Fibroblast of lung (primary cell): ENCODE measurements around the gene EPHB6. TPM values are rescaled to one million over a fixed set of nuclear protein-coding genes. Genes with fewer than 3 reads are reported as not detected.
A peak's percentile ranks its signal among the peaks of the same experiment; 100 is the strongest.

Experiments
- DNase-seq, 2 donors: peaks; one replicate each; pipeline versions ENCODE4 v3.0.0 to v3.0.0-alpha.2; 2010; ENCODE audit warnings: low read depth in 2 of 2
- H2AFZ ChIP-seq: 2 replicates; pipeline ENCODE4 v1.5.1; 2012; ENCODE audit warnings: low read length, control low read depth, inconsistent platforms
- H3K27ac ChIP-seq: 2 replicates; pipeline ENCODE4 v1.5.1; 2011; ENCODE audit warnings: low read length, control low read depth; ENCODE audit not compliant: insufficient read depth
- H3K27me3 ChIP-seq: 2 replicates; pipeline ENCODE4 v1.5.1; 2011; ENCODE audit warnings: mild to moderate bottlenecking, low read length; ENCODE audit not compliant: control insufficient read depth, insufficient read depth
- H3K36me3 ChIP-seq: 2 replicates; pipeline ENCODE4 v1.5.1; 2011; ENCODE audit warnings: low read length; ENCODE audit not compliant: control insufficient read depth, insufficient read depth
- H3K4me1 ChIP-seq: 2 replicates; pipeline ENCODE4 v1.5.1; 2011; ENCODE audit warnings: low read length; ENCODE audit not compliant: control insufficient read depth, insufficient read depth; ENCODE audit errors: extremely low read depth
- H3K4me2 ChIP-seq: 2 replicates; pipeline ENCODE4 v1.5.1; 2011; ENCODE audit warnings: low read length, control low read depth; ENCODE audit not compliant: insufficient read depth; ENCODE audit errors: extremely low read depth
- H3K4me3 ChIP-seq, 4 experiments: fragments of 200-600 bp in 1 of 4; sonication (generic) in 1 of 4; replicated peaks in 1 of 4; 2 replicates each; pipeline ENCODE4 v1.5.1; 2011 to 2016; ENCODE audit warnings: low read length in 4 of 4, low read depth in 3 of 4, mild to moderate bottlenecking in 3 of 4, control low read depth in 2 of 4, inconsistent platforms in 1 of 4, mixed read lengths in 1 of 4; ENCODE audit not compliant: insufficient read depth in 1 of 4; ENCODE audit errors: control extremely low read depth in 1 of 4
- H3K79me2 ChIP-seq: 2 replicates; pipeline ENCODE4 v1.5.1; 2012; ENCODE audit warnings: mild to moderate bottlenecking, low read length, inconsistent platforms; ENCODE audit not compliant: control insufficient read depth, insufficient read depth
- H3K9ac ChIP-seq: 2 replicates; pipeline ENCODE4 v1.5.1; 2011; ENCODE audit warnings: mild to moderate bottlenecking, low read length, control low read depth; ENCODE audit not compliant: insufficient read depth
- H3K9me3 ChIP-seq: 2 replicates; pipeline ENCODE4 v1.5.1; 2012; ENCODE audit warnings: low read depth, low read length; ENCODE audit not compliant: control insufficient read depth, insufficient read depth
- H4K20me1 ChIP-seq: 2 replicates; pipeline ENCODE4 v1.5.1; 2011; ENCODE audit warnings: low read length; ENCODE audit not compliant: control insufficient read depth, insufficient read depth; ENCODE audit errors: extremely low read depth
- EZH2 ChIP-seq: IDR thresholded peaks from 2 replicates; pipeline ENCODE4 v1.5.1; 2012; ENCODE audit warnings: low read length, control low read depth, mild to moderate bottlenecking; ENCODE audit errors: missing control alignments
- polyA plus RNA-seq, 2 donors: library from polyadenylated mRNA; depleted of rRNA in 1 of 2; stranded (reverse) in 1 of 2; unstranded in 1 of 2; fragments of >200 nt; gene quantifications; 2 replicates each; pipeline ENCODE4 v1.2.1, GENCODE V29; 2011 to 2012; ENCODE audit warnings: missing spikeins in 1 of 2
- total RNA-seq: library from RNA; depleted of rRNA; stranded (reverse); fragments of >200 nt; gene quantifications from 2 replicates; pipeline ENCODE4 v1.2.1, GENCODE V29; 2014
- TF ChIP-seq, protein P1 (sequence below), 2 donors: IDR thresholded peaks in 1 of 2; conservative IDR thresholded peaks in 1 of 2; 1 replicate in 1 of 2; 2 replicates in 1 of 2; pipeline ENCODE4 v1.5.1; 2011 to 2012; ENCODE audit warnings: low read length in 2 of 2, control low read depth in 1 of 2, inconsistent platforms in 1 of 2, low read depth in 1 of 2, mild to moderate bottlenecking in 1 of 2

Gene EPHB6
- total and polyA plus RNA-seq, 2 donors (not counting 1 experiment from before 2014, with no cell fraction given): 1.1 to 4.3 TPM

DNA sequence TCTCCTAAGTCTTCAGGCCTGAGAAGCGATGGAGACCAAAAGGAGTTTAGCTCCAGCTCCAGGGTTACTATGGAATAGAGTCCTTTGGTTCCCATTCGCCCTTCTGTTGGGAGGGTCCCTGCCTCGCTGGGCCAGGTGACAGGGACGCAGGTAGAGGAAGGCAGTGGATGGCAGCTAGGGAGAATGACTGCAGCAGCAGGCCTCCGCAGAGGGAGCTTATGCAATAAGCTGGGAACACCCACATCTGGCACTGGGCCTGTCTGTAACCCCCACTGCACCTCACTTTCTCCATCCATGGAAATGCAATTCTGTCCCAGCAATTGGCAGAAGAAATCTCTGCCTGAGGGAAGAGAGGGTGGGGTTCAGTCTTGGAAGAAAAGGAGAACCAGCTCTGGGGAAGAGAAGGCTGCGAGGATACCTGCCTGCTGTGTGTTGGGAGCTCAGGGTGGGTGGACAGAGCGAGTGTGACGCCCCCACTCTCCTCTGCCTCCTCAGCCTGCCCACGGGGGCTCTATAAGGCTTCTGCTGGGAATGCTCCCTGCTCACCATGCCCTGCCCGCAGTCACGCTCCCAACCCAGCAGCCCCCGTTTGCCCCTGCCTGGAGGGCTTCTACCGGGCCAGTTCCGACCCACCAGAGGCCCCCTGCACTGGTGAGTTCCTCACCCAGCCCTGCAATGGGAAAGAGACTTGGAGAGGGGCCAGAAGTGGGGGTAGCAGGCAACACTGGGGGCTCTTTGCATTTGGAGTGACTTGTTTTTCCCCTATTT is 10.3 kb downstream of the EPHB6 start:
- Histone ChIP-seq H3K27ac (no peak overlapping the region), H3K27me3 (no peaks in the 10 kb centered on the region), H3K79me2 (no peaks in the 10 kb centered on the region), H2AFZ (no peak overlapping the region), H3K36me3 (no peaks in the 10 kb centered on the region), H3K9ac (no peak overlapping the region), H3K4me2 (no peak overlapping the region), H3K4me1 (no peaks in the 10 kb centered on the region), H3K4me3 (no peak overlapping the region), H3K9me3 (no peaks in the 10 kb centered on the region), H4K20me1 (no peaks in the 10 kb centered on the region)
- TF ChIP-seq EZH2: no peak
- TF ChIP-seq, protein P1, sequence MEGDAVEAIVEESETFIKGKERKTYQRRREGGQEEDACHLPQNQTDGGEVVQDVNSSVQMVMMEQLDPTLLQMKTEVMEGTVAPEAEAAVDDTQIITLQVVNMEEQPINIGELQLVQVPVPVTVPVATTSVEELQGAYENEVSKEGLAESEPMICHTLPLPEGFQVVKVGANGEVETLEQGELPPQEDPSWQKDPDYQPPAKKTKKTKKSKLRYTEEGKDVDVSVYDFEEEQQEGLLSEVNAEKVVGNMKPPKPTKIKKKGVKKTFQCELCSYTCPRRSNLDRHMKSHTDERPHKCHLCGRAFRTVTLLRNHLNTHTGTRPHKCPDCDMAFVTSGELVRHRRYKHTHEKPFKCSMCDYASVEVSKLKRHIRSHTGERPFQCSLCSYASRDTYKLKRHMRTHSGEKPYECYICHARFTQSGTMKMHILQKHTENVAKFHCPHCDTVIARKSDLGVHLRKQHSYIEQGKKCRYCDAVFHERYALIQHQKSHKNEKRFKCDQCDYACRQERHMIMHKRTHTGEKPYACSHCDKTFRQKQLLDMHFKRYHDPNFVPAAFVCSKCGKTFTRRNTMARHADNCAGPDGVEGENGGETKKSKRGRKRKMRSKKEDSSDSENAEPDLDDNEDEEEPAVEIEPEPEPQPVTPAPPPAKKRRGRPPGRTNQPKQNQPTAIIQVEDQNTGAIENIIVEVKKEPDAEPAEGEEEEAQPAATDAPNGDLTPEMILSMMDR (conservative IDR thresholded peaks at IDR 0.05 in 1 of 2, IDR thresholded peaks at IDR 0.05 in 1 of 2; ENCODE audit: low read depth in 1 of 2, low read length in 2 of 2): no peak
- DNase-seq: no peak

DNA sequence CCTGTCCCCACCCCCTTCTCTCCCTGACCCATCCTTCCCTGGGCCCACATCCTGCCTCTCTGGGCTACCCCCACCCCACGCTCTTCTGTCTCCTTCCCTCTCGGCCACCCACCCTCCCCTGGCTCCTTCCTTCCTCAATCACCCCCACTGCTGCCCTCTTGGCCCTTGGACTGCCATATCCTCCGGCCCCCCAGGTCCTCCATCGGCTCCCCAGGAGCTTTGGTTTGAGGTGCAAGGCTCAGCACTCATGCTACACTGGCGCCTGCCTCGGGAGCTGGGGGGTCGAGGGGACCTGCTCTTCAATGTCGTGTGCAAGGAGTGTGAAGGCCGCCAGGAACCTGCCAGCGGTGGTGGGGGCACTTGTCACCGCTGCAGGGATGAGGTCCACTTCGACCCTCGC is 10.9 kb downstream of the EPHB6 start:
- no peak overlapping the region for H3K9ac ChIP-seq
- H3K36me3 ChIP-seq: no peaks in the 10 kb centered on the region
- no peaks in the 10 kb centered on the region for H3K9me3 ChIP-seq
- H2AFZ ChIP-seq: no peak overlapping the region
- no peaks in the 10 kb centered on the region for H4K20me1 ChIP-seq
- no peaks in the 10 kb centered on the region for H3K27me3 ChIP-seq
- no peak overlapping the region for H3K4me2 ChIP-seq
- no peak overlapping the region for H3K27ac ChIP-seq
- DNase-seq: no peak
- no peaks in the 10 kb centered on the region for H3K4me1 ChIP-seq
- no peak overlapping the region for H3K4me3 ChIP-seq
- no peak for TF ChIP-seq EZH2
- TF ChIP-seq, protein P1 (conservative IDR thresholded peaks at IDR 0.05 in 1 of 2, IDR thresholded peaks at IDR 0.05 in 1 of 2; ENCODE audit: low read depth in 1 of 2, low read length in 2 of 2): no peak
- no peaks in the 10 kb centered on the region for H3K79me2 ChIP-seq

DNA sequence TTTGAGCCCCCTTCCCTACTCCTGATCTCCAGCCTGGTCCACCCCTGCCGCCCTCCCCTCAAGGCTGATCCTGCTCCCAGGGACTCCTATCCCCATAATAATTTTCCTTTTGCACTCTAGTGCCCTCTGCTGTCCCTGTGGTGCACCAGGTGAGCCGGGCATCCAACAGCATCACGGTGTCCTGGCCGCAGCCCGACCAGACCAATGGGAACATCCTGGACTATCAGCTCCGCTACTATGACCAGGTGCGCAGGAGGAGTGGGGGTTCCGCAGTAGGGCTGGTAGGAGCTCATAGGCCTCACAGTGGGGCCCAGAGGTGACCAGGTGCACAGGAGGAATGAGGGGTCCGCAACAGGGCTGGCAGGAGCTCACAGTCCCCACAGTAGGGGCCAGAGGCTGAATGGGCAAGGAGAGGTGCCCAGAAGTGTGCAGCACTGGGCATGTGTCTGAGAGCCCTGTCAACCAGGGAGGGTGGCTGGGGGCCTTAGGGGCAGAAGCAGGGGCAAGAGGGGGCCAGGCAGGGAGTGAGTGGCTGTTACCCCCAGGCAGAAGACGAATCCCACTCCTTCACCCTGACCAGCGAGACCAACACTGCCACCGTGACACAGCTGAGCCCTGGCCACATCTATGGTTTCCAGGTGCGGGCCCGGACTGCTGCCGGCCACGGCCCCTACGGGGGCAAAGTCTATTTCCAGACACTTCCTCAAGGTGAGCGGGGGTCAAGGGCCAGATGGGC is 11.7 kb downstream of the EPHB6 start:
- H3K27ac ChIP-seq: no peak overlapping the region

More for the DNA sequence above, 11.7 kb downstream of the EPHB6 start:
- Histone ChIP-seq H3K79me2 (no peaks in the 10 kb centered on the region), H3K27me3 (no peaks in the 10 kb centered on the region), H3K9ac (no peak overlapping the region), H3K4me1 (no peaks in the 10 kb centered on the region), H4K20me1 (no peaks in the 10 kb centered on the region), H3K36me3 (no peaks in the 10 kb centered on the region), H2AFZ (no peak overlapping the region), H3K4me3 (no peak overlapping the region), H3K4me2 (no peak overlapping the region), H3K9me3 (no peaks in the 10 kb centered on the region)
- peak; percentile 8 to 11 for DNase-seq
- no peak for TF ChIP-seq EZH2
- TF ChIP-seq, protein P1 (conservative IDR thresholded peaks at IDR 0.05 in 1 of 2, IDR thresholded peaks at IDR 0.05 in 1 of 2; ENCODE audit: low read depth in 1 of 2, low read length in 2 of 2): peak; percentile 30 to 59
